AG08396 (cell line): Measurements from ENCODE around the gene GCNT2.
"Not testable (repeated sequence)": the region's sequence is repeated elsewhere in the genome, so short reads cannot be mapped to it uniquely, and the experiment has no call there.

ENCODE experiments used
- DNase-seq: peaks from one replicate; pipeline ENCODE4 v3.0.0; 2012; ENCODE audit warnings: low spot score, mixed read lengths

Gene GCNT2

DNA sequence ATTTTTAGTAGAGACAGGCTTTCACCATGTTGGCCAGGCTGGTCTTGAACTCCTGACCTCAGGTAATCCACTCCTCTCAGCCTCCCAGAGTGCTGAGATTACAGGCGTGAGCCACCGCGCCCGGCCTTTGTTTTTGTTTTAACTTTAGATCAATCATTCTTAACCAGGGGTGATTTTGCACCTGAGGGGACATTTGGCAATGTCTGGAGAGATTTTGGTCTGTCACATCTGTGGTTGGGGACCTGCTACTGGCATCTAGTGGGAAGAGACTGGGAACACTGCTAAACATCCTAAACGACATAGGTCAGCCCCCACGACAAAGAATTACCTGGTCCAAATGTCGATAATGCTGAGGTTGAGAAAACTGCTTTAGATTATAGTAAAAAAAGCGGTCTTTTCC is 91.0 kb downstream of the GCNT2 start:
- no peak for DNase-seq

DNA sequence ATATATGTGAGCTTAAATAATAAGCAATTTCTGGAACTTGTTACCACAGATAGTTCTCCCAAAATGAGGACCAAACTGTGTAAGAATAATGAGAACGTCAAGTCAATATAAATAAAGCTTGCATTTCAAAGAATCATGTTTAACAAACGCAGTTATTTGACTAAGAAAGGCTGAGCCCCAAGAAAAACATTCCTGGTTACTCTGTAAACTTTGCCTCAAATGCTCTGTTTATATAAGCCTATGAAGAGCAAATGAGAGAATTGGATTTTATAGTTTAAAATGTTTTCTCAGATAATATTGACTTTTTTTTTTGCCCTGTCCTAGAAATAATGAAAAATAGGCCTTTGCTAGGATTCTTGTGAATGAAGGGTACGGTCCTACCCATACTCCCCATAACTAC is 91.9 kb downstream of the GCNT2 start:
- DNase-seq: peak; percentile 52

DNA sequence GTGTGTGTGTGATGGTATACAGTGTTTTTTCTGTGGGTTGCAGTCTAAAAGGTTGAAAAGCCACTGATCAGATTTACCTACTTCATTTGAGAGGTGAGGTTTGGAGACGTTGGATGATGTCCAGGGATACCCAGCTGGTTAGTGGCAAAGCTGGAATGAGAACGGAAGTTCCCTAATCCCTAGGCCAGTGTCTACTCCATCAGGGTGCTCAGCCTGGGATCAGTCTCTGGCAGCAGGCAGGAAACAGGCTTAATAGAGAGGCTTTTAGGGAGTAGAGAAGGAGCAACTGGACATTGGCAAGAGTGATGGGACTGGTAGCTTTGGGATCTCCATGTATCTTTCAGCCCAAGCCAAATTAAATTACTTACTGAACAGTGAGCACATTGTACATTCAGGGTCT is 92.6 kb downstream of the GCNT2 start:
- DNase-seq: no peak

GRCh38 chr6:10615675-10616074 is 94.5 kb downstream of the GCNT2 start:
- no peak for DNase-seq

- DNase-seq: not testable (repeated sequence)
Observed at GRCh38 chr6:10616266-10616665, 95.1 kb downstream of the GCNT2 start.

- no peak for DNase-seq
Observed at GRCh38 chr6:10617008-10617696, 96.0 kb downstream of the GCNT2 start.

DNA sequence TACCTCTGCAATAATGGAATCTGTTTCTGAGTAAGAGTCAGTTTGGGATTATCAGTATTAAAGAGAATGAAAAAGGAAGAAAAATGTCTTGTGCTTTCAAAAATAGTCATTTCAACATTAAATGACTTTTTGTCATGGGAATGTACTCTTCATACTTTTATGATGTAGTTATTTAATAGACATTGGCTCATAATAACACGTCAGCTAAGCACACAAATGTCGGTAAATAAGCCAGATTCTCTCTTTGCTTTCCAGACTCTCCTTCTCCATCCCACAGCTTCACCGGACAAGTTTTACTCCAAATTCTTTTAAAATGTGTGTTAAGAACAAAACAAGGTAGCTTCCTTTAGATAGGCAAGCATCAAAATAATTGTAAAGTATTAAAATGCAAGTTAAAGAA is 97.3 kb downstream of the GCNT2 start:
- no peak for DNase-seq

- no peak for DNase-seq
Observed at GRCh38 chr6:10621213-10621612, 100.1 kb downstream of the GCNT2 start.

DNA sequence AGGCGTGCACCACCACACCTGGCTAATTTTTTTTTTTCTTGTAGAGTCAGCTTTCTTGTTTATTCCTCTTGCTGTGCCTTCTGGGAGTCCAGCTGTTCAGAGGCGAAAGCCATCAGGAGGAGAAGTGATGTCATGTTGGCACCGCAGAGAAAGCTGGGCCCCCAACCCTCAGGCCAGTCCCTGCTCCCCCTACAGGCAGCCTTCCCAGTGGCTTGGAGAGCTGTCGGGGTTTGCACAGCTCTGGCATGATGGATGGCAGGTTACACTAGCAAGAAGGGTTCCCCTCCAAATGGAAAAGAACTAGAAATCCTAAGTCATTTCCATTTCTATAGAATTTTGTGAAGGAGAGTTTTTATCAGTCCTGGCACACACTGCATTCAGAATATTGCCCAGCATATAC is 100.7 kb downstream of the GCNT2 start:
- no peak for DNase-seq

- no peak for DNase-seq
Observed at GRCh38 chr6:10624836-10625235, 103.7 kb downstream of the GCNT2 start.

GRCh38 chr6:10626154-10626741 is 105.1 kb downstream of the GCNT2 start:
- DNase-seq: no peak

DNA sequence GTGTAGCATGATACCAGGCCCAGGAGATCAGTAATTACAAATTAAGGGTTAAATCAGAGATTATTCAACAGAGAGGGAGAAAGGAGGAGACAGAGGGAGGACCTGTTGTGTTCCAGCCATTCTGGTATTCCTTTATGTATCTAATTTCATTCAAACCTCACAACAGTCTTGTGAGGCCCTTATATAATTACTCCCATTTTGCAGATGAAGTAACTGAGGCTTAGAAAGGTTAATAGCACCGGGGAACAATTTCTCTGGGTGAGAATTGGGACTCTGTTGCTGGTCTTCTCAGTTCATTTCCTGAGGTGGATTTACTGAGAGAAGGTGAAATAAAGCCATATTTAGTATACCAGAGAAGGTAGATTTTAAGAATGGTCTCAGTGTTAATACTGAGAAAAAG is 106.6 kb downstream of the GCNT2 start:
- no peak for DNase-seq

- DNase-seq: no peak
Observed at GRCh38 chr6:10630178-10630577, 109.0 kb downstream of the GCNT2 start.

DNA sequence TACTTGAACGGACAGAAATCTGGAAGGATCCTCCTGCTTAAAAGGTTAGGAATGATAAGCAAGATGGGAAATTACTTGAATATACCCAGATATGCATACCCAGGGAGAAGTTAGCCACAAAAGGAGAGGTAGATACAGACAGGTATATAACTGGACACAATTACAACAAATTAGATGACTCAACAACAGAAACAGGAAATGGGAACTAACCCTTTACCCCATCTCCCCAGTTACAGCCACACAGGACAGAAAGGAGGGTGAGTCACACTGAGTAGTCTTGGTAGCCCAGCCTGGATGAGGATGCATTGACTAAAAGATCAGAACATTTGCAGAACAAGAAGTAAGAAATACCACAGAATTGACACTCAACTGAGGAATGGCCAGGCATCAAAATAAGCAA is 112.1 kb downstream of the GCNT2 start:
- peak; percentile 53 for DNase-seq

DNA sequence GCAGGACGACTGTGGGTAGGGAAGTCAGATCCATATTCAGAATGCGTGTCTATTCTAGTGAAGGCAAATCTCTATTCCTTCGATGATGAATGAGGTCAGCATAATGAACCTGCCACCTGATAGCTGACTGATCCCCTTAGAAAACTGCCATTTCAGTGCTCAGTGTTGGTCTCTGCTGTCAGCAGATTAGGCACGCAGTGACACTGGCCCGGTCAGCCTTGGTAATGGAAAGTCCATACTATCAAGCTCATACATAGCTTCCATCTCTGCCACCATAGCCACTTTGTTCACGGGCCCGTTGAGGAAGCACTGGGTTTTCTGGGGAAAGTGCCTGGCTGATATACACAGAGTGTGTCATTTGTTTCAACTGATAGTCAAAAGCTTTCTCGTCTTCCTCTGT is 119.3 kb downstream of the GCNT2 start:
- DNase-seq: no peak

DNA sequence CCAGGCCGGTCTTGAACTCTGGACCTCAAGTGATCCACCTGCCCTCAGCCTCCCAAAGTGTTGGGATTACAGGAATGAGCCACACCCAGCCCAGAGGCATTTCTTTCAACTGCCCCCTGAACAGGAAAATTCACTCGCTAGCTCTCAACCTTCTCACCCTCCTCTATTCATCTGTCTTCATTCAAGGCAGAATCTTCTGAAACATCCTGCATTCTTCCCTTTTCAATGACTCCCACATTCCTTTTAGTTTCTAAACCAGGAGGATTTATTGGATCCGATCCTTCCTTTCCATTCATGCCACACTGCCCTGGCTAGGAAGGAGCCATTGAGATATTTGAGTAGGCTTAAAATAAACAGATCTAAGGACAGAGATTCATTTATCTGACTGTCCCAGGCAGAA is 120.4 kb downstream of the GCNT2 start:
- DNase-seq: no peak

DNA sequence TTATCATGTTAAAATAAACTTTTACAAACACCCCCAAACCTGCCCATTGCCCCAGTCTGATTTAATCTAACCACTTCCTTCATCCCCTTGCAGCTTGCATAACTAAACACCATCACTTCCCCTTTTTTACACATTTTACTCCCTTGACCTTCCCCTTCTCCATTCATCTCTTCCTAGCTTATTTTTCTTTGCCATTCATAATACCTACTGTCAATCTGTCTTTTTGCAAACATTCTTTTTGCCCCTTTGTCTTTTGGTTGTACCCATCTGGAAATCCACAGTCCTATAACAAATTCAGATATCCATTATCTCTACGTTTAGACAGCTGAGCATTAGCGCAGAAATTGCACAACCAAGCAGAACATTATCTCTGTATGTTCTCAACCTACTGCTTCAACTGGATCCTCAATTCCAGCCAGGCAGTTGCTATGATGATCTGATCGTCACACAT is 122.1 kb downstream of the GCNT2 start:
- DNase-seq: no peak

- no peak for DNase-seq
Observed at GRCh38 chr6:10644225-10644624, 123.1 kb downstream of the GCNT2 start.

GRCh38 chr6:10655508-10656055 is 134.4 kb downstream of the GCNT2 start:
- no peak for DNase-seq

- DNase-seq: no peak
Observed at GRCh38 chr6:10658910-10659698, 138.0 kb downstream of the GCNT2 start.

- no peak for DNase-seq
Observed at GRCh38 chr6:10659699-10660348, 138.7 kb downstream of the GCNT2 start.

- DNase-seq: not testable (repeated sequence)
Observed at GRCh38 chr6:10660431-10661191, 139.5 kb downstream of the GCNT2 start.
